K562 (cell line): Measurements from ENCODE around the gene WASF2. TPM values are rescaled to one million over a fixed set of nuclear protein-coding genes. Genes with fewer than 3 reads are reported as not detected.

Experiments
- ATAC-seq: fragments of 200-7000 bp; cut with Tn5 transposase; 3 replicates; pipeline ENCODE4 v1.9.1; 2020; ENCODE audit warnings: moderate library complexity
- BruUV-seq: library from RNA; stranded (reverse); fragments of 400-500 nt; replicated peaks from 2 replicates; lab custom pipeline; 2021; lab: Mats Ljungman, UMichigan
- CTCF ChIA-PET: fragments of 300-600 bp; formaldehyde crosslinking; extraction: SDS; loops from one replicate; lab custom pipeline; 2021; ENCODE audit warnings: low intra/inter-chr PET ratio; lab: Yijun Ruan, JAX
- POLR2A ChIA-PET: fragments of 300-600, 350-650 bp; sonication (Branson Sonifier 250); formaldehyde crosslinking; extraction: SDS; loops from one replicate; lab custom pipeline; 2021; ENCODE audit warnings: antibody characterized with exemption, inconsistent platforms; lab: Yijun Ruan, JAX
- DNase-seq, 4 experiments: peaks; one replicate each; pipeline versions ENCODE4 v3.0.0 to v3.0.0-alpha.2; 2011 to 2018; ENCODE audit warnings: low spot score in 3 of 4, mixed read lengths in 3 of 4; ENCODE audit errors: extremely low read depth in 1 of 4
- FAIRE-seq: peaks from 2 replicates; lab custom pipeline; 2011; peaks lifted over from hg19 to GRCh38; lab: Jason Lieb, UNC
- H2AFZ ChIP-seq: 2 replicates; pipeline ENCODE4 v1.6.0; 2011; ENCODE audit warnings: low read depth, low read length, control low read depth, inconsistent platforms
- H3K27ac ChIP-seq: fragments of 200-600 bp; 3 replicates; pipeline ENCODE4 v1.8.0; 2011; ENCODE audit warnings: low read depth, mild to moderate bottlenecking, control low read depth, inconsistent platforms, low read length, moderate library complexity, mixed read lengths; ENCODE audit errors: extremely low read depth
- H3K27me3 ChIP-seq, 2 experiments: fragments of 300-600 bp in 1 of 2; 2 replicates in 1 of 2; 3 replicates in 1 of 2; pipeline versions ENCODE4 v1.6.0 to v1.8.0; 2011; ENCODE audit warnings: inconsistent platforms in 2 of 2, low read length in 2 of 2, mild to moderate bottlenecking in 1 of 2, mixed read lengths in 1 of 2, moderate library complexity in 1 of 2; ENCODE audit not compliant: control insufficient read depth in 2 of 2, insufficient read depth in 2 of 2
- H3K36me3 ChIP-seq: fragments of 300-600 bp; 3 replicates; pipeline ENCODE4 v1.8.0; 2011; ENCODE audit warnings: mild to moderate bottlenecking, low read length, inconsistent platforms; ENCODE audit not compliant: control insufficient read depth, insufficient read depth
- H3K4me1 ChIP-seq, 2 experiments: fragments of 200-600 bp in 1 of 2; replicated peaks in 1 of 2; 2 replicates in 1 of 2; 3 replicates in 1 of 2; pipeline versions ENCODE4 v1.5.1 to v1.8.0; 2011; ENCODE audit warnings: inconsistent platforms in 2 of 2, low read length in 2 of 2, mild to moderate bottlenecking in 1 of 2, mixed read lengths in 1 of 2, moderate library complexity in 1 of 2; ENCODE audit not compliant: control insufficient read depth in 2 of 2, insufficient read depth in 2 of 2
- H3K4me2 ChIP-seq: 2 replicates; pipeline ENCODE4 v1.6.1; 2011; ENCODE audit warnings: low read length, control low read depth, inconsistent platforms, mixed read lengths; ENCODE audit not compliant: insufficient read depth
- H3K4me3 ChIP-seq: fragments of 200-600 bp; sonication (generic), shearing (Covaris generic); 2 replicates; pipeline ENCODE4 v1.5.1; 2016; ENCODE audit warnings: control low read depth, inconsistent platforms
- H3K79me2 ChIP-seq: fragments of 200-600 bp; 3 replicates; pipeline ENCODE4 v1.8.0; 2011; ENCODE audit warnings: low read length, inconsistent platforms; ENCODE audit not compliant: control insufficient read depth, insufficient read depth
- H3K9ac ChIP-seq, 2 experiments: 2 replicates each; pipeline versions ENCODE4 v1.6.0 to v1.6.1; 2011; ENCODE audit warnings: low read depth in 2 of 2, low read length in 2 of 2, control low read depth in 1 of 2, inconsistent platforms in 1 of 2, mild to moderate bottlenecking in 1 of 2, mixed read lengths in 1 of 2; ENCODE audit not compliant: insufficient read depth in 1 of 2
- H3K9me1 ChIP-seq: one replicate; pipeline ENCODE4 v1.6.0; 2011; ENCODE audit warnings: inconsistent platforms, mild to moderate bottlenecking, low read length, moderate library complexity; ENCODE audit not compliant: control insufficient read depth, insufficient read depth
- H3K9me3 ChIP-seq: replicated peaks from 2 replicates; pipeline ENCODE4 v1.5.1; 2011; ENCODE audit warnings: low read depth, low read length, inconsistent platforms; ENCODE audit not compliant: control insufficient read depth, insufficient read depth
- H4K20me1 ChIP-seq: replicated peaks from 2 replicates; pipeline ENCODE4 v1.6.1; 2011; ENCODE audit warnings: low read length, inconsistent platforms, mixed read lengths; ENCODE audit not compliant: control insufficient read depth, insufficient read depth
- HDAC2 ChIP-seq: fragments of 450-650 bp; IDR thresholded peaks from 2 replicates; pipeline ENCODE4 v1.6.1; 2016; ENCODE audit warnings: mild to moderate bottlenecking
- NFIC ChIP-seq: fragments of 450-650 bp; IDR thresholded peaks from 2 replicates; pipeline ENCODE4 v1.6.1; 2017; ENCODE audit warnings: mild to moderate bottlenecking, inconsistent platforms
- RAD51 ChIP-seq: fragments of 450-650 bp; IDR thresholded peaks from 2 replicates; pipeline ENCODE4 v1.7.1; 2016; ENCODE audit warnings: low read depth, mild to moderate bottlenecking, borderline replicate concordance
- ZKSCAN1 ChIP-seq: fragments of 150-350 bp; IDR thresholded peaks from 2 replicates; pipeline ENCODE4 v1.6.1; 2016; ENCODE audit warnings: low read depth, low read length
- WGBS: fragments of 100-300 bp; shearing (Covaris generic); methylation state at CpG from one replicate; pipeline ENCODE4 v1.1.6; 2016; ENCODE audit warnings: low coverage, mixed read lengths; ENCODE audit not compliant: insufficient coverage; ENCODE audit errors: missing lambda C conversion rate; 5-methylcytosine and 5-hydroxymethylcytosine counted together
- in situ Hi-C: fragments of 300-500 bp; cut with MboI; formaldehyde crosslinking; loops from 4 replicates; pipeline ENCODE4 v1.15.0; 2018; ENCODE audit warnings: inconsistent platforms, mixed read lengths
- intact Hi-C: fragments of 100-400 bp; cut with micrococcal nuclease; formaldehyde crosslinking; loops from 2 replicates; pipeline ENCODE4 v1.14.2; 2022
- polyA plus RNA-seq, 8 experiments: library from polyadenylated mRNA; depleted of rRNA in 4 of 8; stranded (reverse) in 5 of 8; unstranded in 3 of 8; fragments of >200 nt; fragmentation: Nextera tagmentation in 2 of 8; fragmentation: Illumina TruSeq in 1 of 8; extraction: Ambion mirVana in 2 of 8; extraction: Trizol in 1 of 8; gene quantifications; 2 replicates each; pipeline versions ENCODE4 v1.2.1 to v1.2.3, GENCODE V29; 2011 to 2014; ENCODE audit warnings: inconsistent platforms in 1 of 8, missing spikeins in 1 of 8
- total RNA-seq, 7 experiments: library from RNA; depleted of rRNA in 6 of 7; stranded (reverse); fragments of >200 nt in 6 of 7; fragmentation: Illumina TruSeq in 2 of 7; extraction: Trizol in 2 of 7; gene quantifications; 2 replicates each; pipeline versions ENCODE4 v1.2.1 to v1.2.3, GENCODE V29; 2011 to 2021; ENCODE audit warnings: low replicate concordance in 1 of 7
- TF ChIP-seq, protein P1 (sequence below): conservative IDR thresholded peaks from 2 replicates; pipeline ENCODE4 v1.6.1; 2011; ENCODE audit warnings: low read depth, mild to moderate bottlenecking, low read length; ENCODE audit not compliant: control insufficient read depth
- TF ChIP-seq, protein P2 (sequence below), 2 experiments: fragments of 450-650 bp; IDR thresholded peaks; 2 replicates each; pipeline ENCODE4 v1.6.1; 2018; ENCODE audit warnings: mild to moderate bottlenecking in 2 of 2, low read depth in 1 of 2; ENCODE audit not compliant: partially characterized antibody in 2 of 2
- TF ChIP-seq, protein P3 (sequence below): sonication (generic); formaldehyde crosslinking; IDR thresholded peaks from 2 replicates; pipeline ENCODE4 v1.8.0; 2023; ENCODE audit warnings: missing genetic modification reagents, mild to moderate bottlenecking, borderline replicate concordance

WASF2 gene
- total and polyA plus RNA-seq, 9 of the 15 experiments (the other 6 are each of a cell fraction or from before 2014, with no cell fraction given), result 8.2 to 163 (median 31.2) TPM

DNA sequence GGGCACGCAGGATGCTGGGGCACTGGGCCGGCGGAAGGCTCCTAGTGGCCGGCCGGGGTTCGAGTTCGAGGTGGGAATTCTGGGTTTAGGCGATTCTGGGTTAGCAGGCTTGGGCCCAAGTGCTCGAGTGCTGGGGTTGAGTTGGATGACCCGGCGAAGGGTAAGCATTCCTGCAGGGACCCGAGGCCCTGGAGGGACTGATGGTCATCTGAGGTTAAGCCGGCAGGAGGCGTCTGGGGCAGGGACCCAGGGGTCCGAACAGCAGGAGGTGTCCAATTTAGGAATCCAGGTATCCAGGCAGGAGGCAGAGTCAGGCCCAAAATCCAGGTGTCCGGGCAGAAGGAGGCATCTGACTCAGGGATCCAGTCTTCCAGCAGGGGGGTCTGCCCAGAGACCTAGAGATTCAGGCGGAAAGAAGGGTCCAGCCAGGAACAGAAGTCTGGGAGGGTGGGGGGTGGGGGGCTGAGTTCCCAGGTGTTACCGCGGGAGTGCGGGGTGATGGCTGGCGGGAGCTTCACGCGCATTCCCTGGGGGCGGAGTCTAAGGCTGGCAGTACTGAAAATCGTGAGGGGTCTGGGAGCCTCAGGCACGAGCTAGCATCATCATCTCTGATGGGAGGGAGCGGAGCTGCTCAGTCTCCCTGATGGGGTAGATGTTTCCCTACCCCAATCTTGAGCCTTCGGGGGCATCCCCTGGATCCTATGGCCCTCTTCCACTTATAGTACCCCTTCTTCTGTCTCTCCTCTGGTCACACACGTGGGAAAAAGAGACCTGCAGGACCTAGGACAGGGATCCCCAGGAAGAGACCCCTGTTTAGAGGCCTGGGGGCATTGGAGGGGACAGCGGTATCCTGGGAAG, 97.0 kb downstream of the WASF2 start:
- DNase-seq, result peak; percentile 63 to 76 (median 70)
- peak; percentile 50 for ATAC-seq
- in situ Hi-C loops, result loop anchor here (5.0 kb wide), 2 partner anchors 269 to 291 kb away; no protein-coding TSS in a partner anchor
- TF ChIP-seq, protein P1, sequence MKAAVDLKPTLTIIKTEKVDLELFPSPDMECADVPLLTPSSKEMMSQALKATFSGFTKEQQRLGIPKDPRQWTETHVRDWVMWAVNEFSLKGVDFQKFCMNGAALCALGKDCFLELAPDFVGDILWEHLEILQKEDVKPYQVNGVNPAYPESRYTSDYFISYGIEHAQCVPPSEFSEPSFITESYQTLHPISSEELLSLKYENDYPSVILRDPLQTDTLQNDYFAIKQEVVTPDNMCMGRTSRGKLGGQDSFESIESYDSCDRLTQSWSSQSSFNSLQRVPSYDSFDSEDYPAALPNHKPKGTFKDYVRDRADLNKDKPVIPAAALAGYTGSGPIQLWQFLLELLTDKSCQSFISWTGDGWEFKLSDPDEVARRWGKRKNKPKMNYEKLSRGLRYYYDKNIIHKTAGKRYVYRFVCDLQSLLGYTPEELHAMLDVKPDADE, result 0 out of 2 replicates have a peak, but pooled peaks have one; percentile 10
- TF ChIP-seq NFIC, result peak; percentile 39; the same call in 1 of the 2 replicates
- TF ChIP-seq HDAC2, result 0 out of 2 replicates have a peak, but pooled peaks have one; percentile 26
- TF ChIP-seq, protein P2, sequence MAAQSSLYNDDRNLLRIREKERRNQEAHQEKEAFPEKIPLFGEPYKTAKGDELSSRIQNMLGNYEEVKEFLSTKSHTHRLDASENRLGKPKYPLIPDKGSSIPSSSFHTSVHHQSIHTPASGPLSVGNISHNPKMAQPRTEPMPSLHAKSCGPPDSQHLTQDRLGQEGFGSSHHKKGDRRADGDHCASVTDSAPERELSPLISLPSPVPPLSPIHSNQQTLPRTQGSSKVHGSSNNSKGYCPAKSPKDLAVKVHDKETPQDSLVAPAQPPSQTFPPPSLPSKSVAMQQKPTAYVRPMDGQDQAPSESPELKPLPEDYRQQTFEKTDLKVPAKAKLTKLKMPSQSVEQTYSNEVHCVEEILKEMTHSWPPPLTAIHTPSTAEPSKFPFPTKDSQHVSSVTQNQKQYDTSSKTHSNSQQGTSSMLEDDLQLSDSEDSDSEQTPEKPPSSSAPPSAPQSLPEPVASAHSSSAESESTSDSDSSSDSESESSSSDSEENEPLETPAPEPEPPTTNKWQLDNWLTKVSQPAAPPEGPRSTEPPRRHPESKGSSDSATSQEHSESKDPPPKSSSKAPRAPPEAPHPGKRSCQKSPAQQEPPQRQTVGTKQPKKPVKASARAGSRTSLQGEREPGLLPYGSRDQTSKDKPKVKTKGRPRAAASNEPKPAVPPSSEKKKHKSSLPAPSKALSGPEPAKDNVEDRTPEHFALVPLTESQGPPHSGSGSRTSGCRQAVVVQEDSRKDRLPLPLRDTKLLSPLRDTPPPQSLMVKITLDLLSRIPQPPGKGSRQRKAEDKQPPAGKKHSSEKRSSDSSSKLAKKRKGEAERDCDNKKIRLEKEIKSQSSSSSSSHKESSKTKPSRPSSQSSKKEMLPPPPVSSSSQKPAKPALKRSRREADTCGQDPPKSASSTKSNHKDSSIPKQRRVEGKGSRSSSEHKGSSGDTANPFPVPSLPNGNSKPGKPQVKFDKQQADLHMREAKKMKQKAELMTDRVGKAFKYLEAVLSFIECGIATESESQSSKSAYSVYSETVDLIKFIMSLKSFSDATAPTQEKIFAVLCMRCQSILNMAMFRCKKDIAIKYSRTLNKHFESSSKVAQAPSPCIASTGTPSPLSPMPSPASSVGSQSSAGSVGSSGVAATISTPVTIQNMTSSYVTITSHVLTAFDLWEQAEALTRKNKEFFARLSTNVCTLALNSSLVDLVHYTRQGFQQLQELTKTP (IDR thresholded peaks at IDR 0.05; ENCODE audit: low read depth in 1 of 2, partially characterized antibody in 2 of 2), result peak in 1 of 2 experiments; percentile 61
- TF ChIP-seq ZKSCAN1, result 0 out of 2 replicates have a peak, but pooled peaks have one; percentile 9
- TF ChIP-seq, protein P3, sequence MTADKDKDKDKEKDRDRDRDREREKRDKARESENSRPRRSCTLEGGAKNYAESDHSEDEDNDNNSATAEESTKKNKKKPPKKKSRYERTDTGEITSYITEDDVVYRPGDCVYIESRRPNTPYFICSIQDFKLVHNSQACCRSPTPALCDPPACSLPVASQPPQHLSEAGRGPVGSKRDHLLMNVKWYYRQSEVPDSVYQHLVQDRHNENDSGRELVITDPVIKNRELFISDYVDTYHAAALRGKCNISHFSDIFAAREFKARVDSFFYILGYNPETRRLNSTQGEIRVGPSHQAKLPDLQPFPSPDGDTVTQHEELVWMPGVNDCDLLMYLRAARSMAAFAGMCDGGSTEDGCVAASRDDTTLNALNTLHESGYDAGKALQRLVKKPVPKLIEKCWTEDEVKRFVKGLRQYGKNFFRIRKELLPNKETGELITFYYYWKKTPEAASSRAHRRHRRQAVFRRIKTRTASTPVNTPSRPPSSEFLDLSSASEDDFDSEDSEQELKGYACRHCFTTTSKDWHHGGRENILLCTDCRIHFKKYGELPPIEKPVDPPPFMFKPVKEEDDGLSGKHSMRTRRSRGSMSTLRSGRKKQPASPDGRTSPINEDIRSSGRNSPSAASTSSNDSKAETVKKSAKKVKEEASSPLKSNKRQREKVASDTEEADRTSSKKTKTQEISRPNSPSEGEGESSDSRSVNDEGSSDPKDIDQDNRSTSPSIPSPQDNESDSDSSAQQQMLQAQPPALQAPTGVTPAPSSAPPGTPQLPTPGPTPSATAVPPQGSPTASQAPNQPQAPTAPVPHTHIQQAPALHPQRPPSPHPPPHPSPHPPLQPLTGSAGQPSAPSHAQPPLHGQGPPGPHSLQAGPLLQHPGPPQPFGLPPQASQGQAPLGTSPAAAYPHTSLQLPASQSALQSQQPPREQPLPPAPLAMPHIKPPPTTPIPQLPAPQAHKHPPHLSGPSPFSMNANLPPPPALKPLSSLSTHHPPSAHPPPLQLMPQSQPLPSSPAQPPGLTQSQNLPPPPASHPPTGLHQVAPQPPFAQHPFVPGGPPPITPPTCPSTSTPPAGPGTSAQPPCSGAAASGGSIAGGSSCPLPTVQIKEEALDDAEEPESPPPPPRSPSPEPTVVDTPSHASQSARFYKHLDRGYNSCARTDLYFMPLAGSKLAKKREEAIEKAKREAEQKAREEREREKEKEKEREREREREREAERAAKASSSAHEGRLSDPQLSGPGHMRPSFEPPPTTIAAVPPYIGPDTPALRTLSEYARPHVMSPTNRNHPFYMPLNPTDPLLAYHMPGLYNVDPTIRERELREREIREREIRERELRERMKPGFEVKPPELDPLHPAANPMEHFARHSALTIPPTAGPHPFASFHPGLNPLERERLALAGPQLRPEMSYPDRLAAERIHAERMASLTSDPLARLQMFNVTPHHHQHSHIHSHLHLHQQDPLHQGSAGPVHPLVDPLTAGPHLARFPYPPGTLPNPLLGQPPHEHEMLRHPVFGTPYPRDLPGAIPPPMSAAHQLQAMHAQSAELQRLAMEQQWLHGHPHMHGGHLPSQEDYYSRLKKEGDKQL (CRISPR knock-in tag), result peak; percentile 64; the same call in 1 of the 2 replicates
- TF ChIP-seq RAD51, result 0 out of 2 replicates have a peak, but pooled peaks have one; percentile 13

More for the DNA sequence above, 97.0 kb downstream of the WASF2 start:
- BruUV-seq, result TSS peak; percentile 75
- peak; percentile 42 for FAIRE-seq
- peaks cover 9% of the 10 kb centered on the region; the same call in 1 of the 3 replicates for H3K36me3 ChIP-seq
- no peaks in the 10 kb centered on the region for H3K9me1 ChIP-seq
- H3K4me2 ChIP-seq, result peak overlapping the region; percentile 96
- peak overlapping the region; percentile 92 for H2AFZ ChIP-seq
- ChIA-PET CTCF (interaction anchor here (0.6 to 1.4 kb wide), 5 partner anchors 27 to 274 kb away, joined by 3 to 7 read pairs (median 4); no protein-coding TSS in a partner anchor), POLR2A (interaction anchor here (0.5 to 1.0 kb wide), 3 partner anchors 26 to 348 kb away, joined by 3 read pairs; partner anchors contain the start of gene MAP3K6)
- H3K4me3 ChIP-seq, result peak overlapping the region; percentile 96
- peak overlapping the region; percentile 85 to 98 for H3K9ac ChIP-seq
- no peaks in the 10 kb centered on the region for H3K27me3 ChIP-seq
- no peaks in the 10 kb centered on the region for H3K9me3 ChIP-seq
- peaks cover 12% of the 10 kb centered on the region for H3K79me2 ChIP-seq
- intact Hi-C loops, result loop anchor here (1.0 to 5.0 kb wide), 4 partner anchors 36 to 270 kb away; no protein-coding TSS in a partner anchor
- H4K20me1 ChIP-seq, result no peaks in the 10 kb centered on the region
- peak overlapping the region; percentile 88 for H3K27ac ChIP-seq
- H3K4me1 ChIP-seq, result peaks cover 8 to 44% of the 10 kb centered on the region in 2 experiments
- 9% methylated on average over 30 of the region's 30 CpGs for WGBS
